Uterus (tissue), 2 donors: Measurements from ENCODE around the gene JUP.

ENCODE experiments used
- CTCF ChIP-seq, 4 experiments: fragments of 200-600 bp in 2 of 4; fragments of 450-650 bp in 2 of 4; sonication (generic) in 2 of 4; IDR thresholded peaks; one replicate each; pipeline ENCODE4 v1.5.1; 2016 to 2019; ENCODE audit warnings: antibody characterized with exemption in 4 of 4, mild to moderate bottlenecking in 2 of 4, moderate library complexity in 1 of 4
- POLR2A ChIP-seq, 2 donors: fragments of 450-650 bp; IDR thresholded peaks; one replicate each; pipeline ENCODE4 v1.6.1; 2016; ENCODE audit warnings: antibody characterized with exemption in 2 of 2, mild to moderate bottlenecking in 1 of 2, moderate library complexity in 1 of 2

GRCh38 chr17:41740506-41740905 lies 46.0 kb downstream of the JUP start:
- TF ChIP-seq CTCF (IDR thresholded peaks at IDR 0.05) (no peak), POLR2A (IDR thresholded peaks at IDR 0.05) (no peak)
